Skeletal muscle tissue (tissue), 4 donors: ENCODE results near the gene HSPA1A. TPM values are rescaled to one million over a fixed set of nuclear protein-coding genes. Genes with fewer than 3 reads are reported as not detected.
"Not testable (repeated sequence)": the region's sequence is repeated elsewhere in the genome, so short reads cannot be mapped to it uniquely, and the experiment has no call there.

Source experiments
- H3K27ac ChIP-seq: one replicate; pipeline ENCODE4 v1.7.0; 2013; ENCODE audit warnings: mild to moderate bottlenecking, low read depth, low read length, inconsistent platforms
- H3K27me3 ChIP-seq, 3 donors: one replicate each; pipeline ENCODE4 v1.7.0; 2013; ENCODE audit warnings: low read length in 3 of 3; ENCODE audit not compliant: control insufficient read depth in 3 of 3, insufficient read depth in 3 of 3
- H3K36me3 ChIP-seq, 3 donors: one replicate each; pipeline ENCODE4 v1.7.0; 2013; ENCODE audit warnings: low read length in 3 of 3; ENCODE audit not compliant: control insufficient read depth in 3 of 3, insufficient read depth in 3 of 3
- H3K4me1 ChIP-seq, 3 donors: one replicate each; pipeline ENCODE4 v1.7.0; 2013; ENCODE audit warnings: low read length in 3 of 3, mild to moderate bottlenecking in 3 of 3; ENCODE audit not compliant: control insufficient read depth in 3 of 3, insufficient read depth in 3 of 3
- H3K4me3 ChIP-seq, 3 donors: one replicate each; pipeline ENCODE4 v1.7.0; 2013; ENCODE audit warnings: low read length in 3 of 3
- H3K9ac ChIP-seq, 3 donors: one replicate each; pipeline ENCODE4 v1.7.0; 2013; ENCODE audit warnings: low read length in 3 of 3, mild to moderate bottlenecking in 3 of 3, moderate library complexity in 2 of 3, low read depth in 1 of 3
- H3K9me3 ChIP-seq, 3 donors: one replicate each; pipeline ENCODE4 v1.7.0; 2013; ENCODE audit warnings: low read length in 3 of 3; ENCODE audit not compliant: control insufficient read depth in 3 of 3
- total RNA-seq: library from RNA; depleted of rRNA; stranded (reverse); fragments of >200 nt; gene quantifications from one replicate; pipeline ENCODE4 v1.2.3, GENCODE V29; 2014
- donor health status: Osteomylitis.

HSPA1A gene
- total RNA-seq, 1 donor from 2014 or later: 133 TPM

DNA sequence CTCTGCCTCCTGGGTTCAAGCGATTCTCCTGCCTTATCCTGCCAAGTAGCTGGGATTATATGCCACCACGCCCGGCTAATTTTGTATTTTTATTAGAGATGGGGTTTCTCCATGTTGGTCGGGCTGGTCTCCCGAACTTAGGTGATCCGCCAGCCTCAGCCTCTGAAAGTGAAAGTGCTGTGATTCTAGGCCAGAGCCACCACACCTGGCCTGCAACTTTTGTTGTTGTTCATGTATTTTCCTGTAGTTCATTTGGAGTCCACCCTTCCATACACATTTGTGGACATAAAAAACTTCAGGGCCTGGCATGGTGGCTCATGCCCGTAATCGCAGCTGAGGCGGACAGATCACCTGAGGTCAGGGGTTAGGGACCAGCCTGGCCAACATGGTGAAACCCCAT, 26.7 kb downstream of the HSPA1A start:
- Histone ChIP-seq H3K27me3 (no peaks in the 10 kb centered on the region), H3K9me3 (no peaks in the 10 kb centered on the region), H3K27ac (no peak overlapping the region), H3K36me3 (peaks cover 24 to 33% (median 28%) of the 10 kb centered on the region in 3 donors), H3K9ac (no peak overlapping the region), H3K4me3 (no peak overlapping the region), H3K4me1 (peaks cover 11 to 14% (median 11%) of the 10 kb centered on the region in 3 donors)

DNA sequence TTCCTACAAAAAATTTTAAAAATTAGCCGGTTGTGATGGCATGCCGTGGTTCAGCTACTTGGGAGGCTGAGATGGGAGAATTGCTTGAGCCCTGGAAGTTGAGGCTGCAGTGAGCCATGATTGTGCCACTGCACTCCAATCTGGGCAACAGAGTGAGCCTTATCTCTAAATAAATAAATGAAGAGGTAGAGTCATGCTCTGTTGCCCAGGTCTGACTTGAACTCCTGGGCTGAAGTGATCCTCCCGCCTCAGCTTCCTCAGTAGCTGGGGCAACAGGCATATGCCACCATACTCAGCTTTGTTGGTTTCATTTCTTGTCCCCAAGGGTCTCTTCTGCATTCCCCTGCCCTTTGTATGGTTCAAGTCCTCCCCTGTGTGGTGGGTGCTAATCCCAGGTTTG, 29.2 kb downstream of the HSPA1A start:
- peaks cover 8 to 13% (median 9%) of the 10 kb centered on the region in 3 donors for H3K36me3 ChIP-seq
- H3K27ac ChIP-seq: no peak overlapping the region
- no peaks in the 10 kb centered on the region for H3K27me3 ChIP-seq
- no peak overlapping the region for H3K4me3 ChIP-seq
- H3K4me1 ChIP-seq: no peaks in the 10 kb centered on the region
- H3K9ac ChIP-seq: no peak overlapping the region
- no peaks in the 10 kb centered on the region for H3K9me3 ChIP-seq

DNA sequence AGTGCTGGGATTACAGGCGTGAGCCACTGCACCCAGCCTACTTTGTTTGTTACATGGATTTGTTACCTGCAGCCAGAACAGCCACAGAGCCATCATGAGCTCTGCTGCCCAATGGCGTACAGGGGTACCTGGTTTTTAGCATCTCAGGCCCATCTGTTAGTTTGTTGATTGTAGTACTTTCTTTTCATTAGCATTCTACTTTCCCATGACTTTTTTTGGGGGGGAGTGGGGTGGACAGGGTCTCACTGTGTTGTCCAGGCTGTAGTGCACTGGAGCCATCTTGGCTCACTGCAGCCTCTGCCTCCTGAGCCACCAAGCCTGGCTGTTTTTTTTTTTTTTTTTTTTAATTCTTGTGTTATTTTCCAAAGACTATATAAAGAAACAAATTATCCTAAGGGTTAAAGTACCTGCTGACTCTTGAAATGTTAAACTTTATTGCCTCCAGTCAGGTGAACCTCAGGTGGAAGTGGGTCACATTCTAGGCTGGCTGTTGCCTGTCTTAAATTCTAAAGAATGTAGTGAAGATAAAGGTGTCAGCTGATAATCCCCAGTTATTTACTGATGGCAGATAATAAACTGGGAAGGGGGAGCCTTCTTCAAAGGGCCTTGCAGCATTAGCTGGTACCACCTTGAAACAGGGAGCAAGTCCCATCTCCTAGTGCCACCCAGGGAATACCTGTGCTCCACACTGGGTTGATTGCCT, 32.1 kb downstream of the HSPA1A start:
- Histone ChIP-seq H3K9me3 (no peaks in the 10 kb centered on the region), H3K4me1 (no peaks in the 10 kb centered on the region), H3K36me3 (no peaks in the 10 kb centered on the region), H3K27ac (no peak overlapping the region), H3K4me3 (no peak overlapping the region), H3K9ac (no peak overlapping the region), H3K27me3 (no peaks in the 10 kb centered on the region)

DNA sequence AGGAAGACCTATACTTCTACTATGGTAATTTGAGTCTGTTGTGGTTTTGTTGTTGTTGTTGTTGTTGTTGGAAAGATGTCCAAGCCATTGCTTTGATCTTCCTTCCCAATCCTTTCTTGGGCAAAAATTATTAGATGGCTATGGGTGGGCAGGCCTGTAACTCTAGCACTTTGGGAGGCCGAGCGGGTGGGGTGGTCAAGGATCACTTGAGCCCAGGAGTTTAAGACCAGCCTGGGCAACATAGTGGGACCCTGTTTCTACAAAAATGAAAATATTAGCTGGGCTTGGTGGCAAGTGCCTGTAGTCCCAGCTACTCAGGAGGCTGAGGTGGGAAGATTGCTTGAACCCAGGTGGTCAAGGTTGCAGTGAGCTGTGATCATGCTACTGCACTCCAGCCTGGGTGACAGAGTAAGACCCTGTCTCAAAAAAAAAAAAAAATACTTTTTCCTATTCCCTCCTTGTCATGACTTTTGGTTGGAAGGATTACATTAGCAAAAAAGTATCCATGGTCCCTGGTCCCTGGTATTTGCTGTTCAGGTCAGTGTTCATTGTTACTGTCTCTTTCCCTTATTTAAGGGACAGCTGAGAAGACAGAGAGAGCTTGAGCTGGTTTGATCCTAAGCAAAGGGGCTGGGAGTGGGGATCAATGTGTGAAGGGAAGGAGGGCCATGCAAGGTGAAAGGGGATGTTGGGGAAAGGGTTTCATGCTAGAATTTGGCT, 35.6 kb downstream of the HSPA1A start:
- no peaks in the 10 kb centered on the region for H3K4me1 ChIP-seq
- H3K4me3 ChIP-seq: no peak overlapping the region
- H3K36me3 ChIP-seq: no peaks in the 10 kb centered on the region
- H3K27ac ChIP-seq: no peak overlapping the region
- H3K9me3 ChIP-seq: no peaks in the 10 kb centered on the region
- H3K9ac ChIP-seq: no peak overlapping the region
- H3K27me3 ChIP-seq: no peaks in the 10 kb centered on the region

DNA sequence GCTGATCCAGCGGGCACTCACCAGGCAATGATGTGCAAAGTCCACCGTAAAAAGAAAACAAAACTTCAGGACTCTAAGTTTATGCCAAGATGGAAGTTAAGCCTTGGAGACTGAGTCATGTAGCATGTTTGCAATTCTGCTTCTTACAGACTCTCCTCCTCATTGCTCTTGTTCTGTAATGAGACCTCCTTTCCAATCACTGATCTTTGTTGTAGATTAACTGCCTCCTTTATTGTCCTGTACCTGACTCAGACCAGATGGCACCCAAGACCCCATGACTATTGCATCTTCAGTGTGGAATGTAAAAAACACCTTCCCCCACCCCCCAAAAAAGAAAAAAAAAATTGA, 36.1 kb downstream of the HSPA1A start:
- no peak overlapping the region for H3K9ac ChIP-seq
- H3K4me1 ChIP-seq: no peaks in the 10 kb centered on the region
- no peaks in the 10 kb centered on the region for H3K9me3 ChIP-seq
- no peak overlapping the region for H3K27ac ChIP-seq
- no peaks in the 10 kb centered on the region for H3K27me3 ChIP-seq
- no peaks in the 10 kb centered on the region for H3K36me3 ChIP-seq
- H3K4me3 ChIP-seq: no peak overlapping the region

DNA sequence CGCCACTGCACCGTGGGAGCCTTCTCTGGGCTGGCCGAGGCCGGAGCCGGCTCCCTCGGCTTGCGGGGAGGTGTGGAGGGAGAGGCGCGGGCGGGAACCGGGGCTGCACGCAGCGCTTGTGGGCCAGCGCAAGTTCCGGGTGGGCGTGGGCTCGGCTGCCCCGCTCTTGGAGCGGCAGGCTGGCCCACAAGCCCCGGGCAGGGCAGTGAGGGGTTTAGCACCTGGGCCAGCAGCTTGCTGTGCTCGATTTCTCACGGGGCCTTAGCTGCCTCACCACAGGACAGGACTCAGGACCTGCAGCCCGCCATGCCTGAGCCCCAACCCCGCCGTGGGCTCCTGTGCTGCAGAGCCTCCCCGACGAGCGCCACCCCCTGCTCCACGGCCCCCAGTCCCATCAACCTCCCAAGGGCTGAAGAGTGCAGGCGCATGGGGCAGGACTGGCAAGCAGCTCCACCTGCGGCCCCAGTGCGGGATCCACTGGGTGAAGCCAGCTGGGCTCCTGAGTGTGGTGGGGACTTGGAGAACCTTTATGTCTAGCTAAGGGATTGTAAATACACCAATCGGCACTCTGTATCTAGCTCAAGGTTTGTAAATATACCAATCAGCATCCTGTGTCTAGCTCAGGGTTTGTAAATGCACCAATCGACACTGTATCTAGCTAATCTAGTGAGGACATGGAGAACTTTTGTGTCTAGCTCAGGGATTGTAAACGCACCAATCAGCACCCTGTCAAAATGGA, 36.8 kb downstream of the HSPA1A start:
- H3K27me3 ChIP-seq, H3K27ac ChIP-seq, H3K9me3 ChIP-seq, H3K4me3 ChIP-seq, H3K9ac ChIP-seq, H3K36me3 ChIP-seq, H3K4me1 ChIP-seq: not testable (repeated sequence)

DNA sequence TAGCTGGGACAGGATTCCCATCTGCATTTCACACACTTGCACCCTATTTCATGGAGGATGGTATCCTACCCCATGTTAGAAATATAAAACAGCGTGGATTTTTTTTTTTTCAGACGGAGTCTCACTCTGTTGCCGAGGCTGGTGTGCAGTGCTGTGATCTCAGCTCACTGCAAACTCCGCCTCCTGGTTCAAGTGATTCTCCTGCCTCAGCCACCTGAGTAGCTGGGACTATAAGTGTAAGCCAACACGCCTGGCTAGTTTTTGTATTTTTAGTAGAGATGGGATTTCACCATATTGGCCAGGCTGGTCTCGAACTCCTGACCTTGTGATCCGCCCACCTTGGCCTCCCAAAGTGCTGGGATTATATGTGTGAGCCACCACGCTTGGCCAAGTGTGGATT, 42.4 kb downstream of the HSPA1A start:
- peaks cover 24 to 34% (median 34%) of the 10 kb centered on the region in 3 donors for H3K36me3 ChIP-seq
- H3K9ac ChIP-seq, H3K9me3 ChIP-seq, H3K27me3 ChIP-seq, H3K4me3 ChIP-seq, H3K27ac ChIP-seq: not testable (repeated sequence)
- H3K4me1 ChIP-seq: peaks cover 7 to 12% (median 10%) of the 10 kb centered on the region in 3 donors

DNA sequence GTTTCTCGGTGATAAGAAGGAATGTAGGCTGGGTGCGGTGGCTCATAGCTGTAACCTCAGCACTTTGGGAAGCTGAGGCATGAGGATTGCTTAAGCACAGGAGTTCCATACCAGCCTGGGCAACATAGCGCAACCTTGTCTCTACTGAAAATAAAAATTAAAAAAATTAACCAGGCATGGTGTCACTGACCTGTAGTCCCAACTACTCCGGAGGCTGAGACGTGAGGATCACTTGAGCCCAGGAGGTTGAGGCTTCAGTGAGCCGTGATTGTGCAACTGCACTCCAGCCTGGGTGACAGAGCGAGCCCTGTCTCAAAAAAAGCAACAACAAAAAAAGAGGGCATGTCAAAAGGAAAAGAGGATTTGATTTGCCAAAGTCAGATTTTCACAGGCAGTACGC, 43.4 kb downstream of the HSPA1A start:
- H3K27me3 ChIP-seq: no peaks in the 10 kb centered on the region
- no peak overlapping the region for H3K4me3 ChIP-seq
- H3K4me1 ChIP-seq: peaks cover 14 to 18% (median 17%) of the 10 kb centered on the region in 3 donors
- no peak overlapping the region for H3K9ac ChIP-seq
- peaks cover 24 to 34% (median 34%) of the 10 kb centered on the region in 3 donors for H3K36me3 ChIP-seq
- no peak overlapping the region for H3K27ac ChIP-seq
- no peaks in the 10 kb centered on the region for H3K9me3 ChIP-seq

DNA sequence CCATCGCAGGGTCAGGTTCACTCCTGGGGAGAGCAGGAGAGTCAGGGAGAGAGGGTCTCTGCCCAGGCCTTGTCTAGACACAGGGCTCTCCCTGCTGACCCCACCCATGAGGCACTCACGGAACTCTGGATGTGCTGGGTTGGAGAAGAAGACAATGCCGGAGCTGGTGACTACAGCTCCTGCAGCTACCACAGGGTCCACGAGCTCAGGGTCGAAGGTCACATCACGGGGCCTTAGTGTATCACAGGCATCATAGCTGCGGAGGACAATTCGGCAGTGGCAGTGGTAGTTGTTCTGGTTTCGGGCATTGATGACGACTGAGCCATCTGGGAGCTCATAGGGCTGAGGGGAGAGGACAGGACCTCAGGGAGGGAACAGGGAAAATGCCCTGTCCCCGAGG, 44.6 kb downstream of the HSPA1A start:
- no peak overlapping the region for H3K4me3 ChIP-seq
- peaks cover 24 to 34% (median 34%) of the 10 kb centered on the region in 3 donors for H3K36me3 ChIP-seq
- H3K27ac ChIP-seq: no peak overlapping the region
- no peak overlapping the region for H3K9ac ChIP-seq
- H3K4me1 ChIP-seq: peaks cover 21 to 26% (median 22%) of the 10 kb centered on the region in 3 donors
- H3K9me3 ChIP-seq: no peaks in the 10 kb centered on the region
- H3K27me3 ChIP-seq: no peaks in the 10 kb centered on the region

DNA sequence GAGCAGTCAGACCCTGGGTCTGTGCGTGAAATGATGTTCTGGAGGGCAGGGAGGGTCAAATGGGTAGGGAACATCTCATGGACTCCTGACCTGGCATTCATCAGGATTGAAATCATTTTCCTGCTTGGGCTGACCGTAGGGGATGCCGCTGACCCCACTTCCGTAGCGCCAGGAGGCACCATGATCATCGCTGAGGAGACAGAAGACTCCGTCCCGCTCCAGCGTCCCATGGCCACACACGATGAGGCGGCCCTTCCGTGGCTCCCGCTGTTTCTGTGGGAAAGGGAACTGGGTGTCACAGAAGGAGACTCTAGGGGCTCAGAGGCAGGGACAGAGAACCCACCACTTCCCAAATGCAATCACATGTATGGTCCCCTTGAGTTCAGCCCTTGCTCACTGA, 45.0 kb downstream of the HSPA1A start:
- H3K36me3 ChIP-seq: peaks cover 24 to 34% (median 34%) of the 10 kb centered on the region in 3 donors
- H3K4me3 ChIP-seq: no peak overlapping the region
- peaks cover 21 to 26% (median 22%) of the 10 kb centered on the region in 3 donors for H3K4me1 ChIP-seq
- H3K9me3 ChIP-seq: no peaks in the 10 kb centered on the region
- H3K27ac ChIP-seq: no peak overlapping the region
- no peaks in the 10 kb centered on the region for H3K27me3 ChIP-seq
- no peak overlapping the region for H3K9ac ChIP-seq
